ENCODE measurements around the gene ADIPOQ.
"Not testable (repeated sequence)": the region's sequence is repeated elsewhere in the genome, so short reads cannot be mapped to it uniquely, and the experiment has no call there.

ADIPOQ gene

DNA sequence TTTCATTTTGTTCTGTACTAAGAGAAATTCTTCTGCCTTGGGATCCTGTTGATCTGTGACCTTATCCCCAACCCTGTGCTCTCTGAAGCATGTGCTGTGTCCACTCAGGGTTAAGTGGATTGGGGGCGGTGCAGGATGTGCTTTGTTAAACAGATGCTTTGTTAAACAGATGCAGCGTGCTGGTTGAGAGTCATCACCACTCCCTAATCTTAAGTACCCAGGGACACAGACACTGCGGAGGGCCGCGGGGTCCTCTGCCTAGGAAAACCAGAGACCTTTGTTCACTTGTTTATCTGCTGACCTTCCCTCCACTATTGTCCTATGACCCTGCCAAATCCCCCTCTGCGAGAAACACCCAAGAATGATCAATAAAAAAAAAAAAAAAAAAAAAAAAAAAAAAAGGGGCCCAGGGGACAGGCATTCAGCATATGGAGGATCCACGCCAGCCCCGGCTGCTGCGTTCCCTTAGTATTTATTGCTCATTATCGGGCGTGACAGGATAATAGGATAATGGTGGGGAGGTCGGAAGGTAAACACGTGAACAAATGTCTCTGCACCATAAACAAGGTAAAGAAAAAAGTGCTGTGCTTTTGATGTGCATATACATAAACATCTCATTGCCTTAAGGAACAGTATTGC is 22.8 kb downstream of the ADIPOQ start:
- not testable (repeated sequence) for H3K9me3 Mint-ChIP-seq; H3K4me3 Mint-ChIP-seq; ATAC-seq (replicated peaks; ENCODE audit: extremely low read depth, poor library complexity, severe bottlenecking); H3K27ac Mint-ChIP-seq (ENCODE audit: low read depth); DNase-seq (ENCODE audit: low spot score in 2 of 2); H3K27me3 Mint-ChIP-seq; H3K4me1 Mint-ChIP-seq; H3K36me3 Mint-ChIP-seq (ENCODE audit: insufficient read depth)

GRCh38 chr3:186866095-186866494 is 23.6 kb downstream of the ADIPOQ start:
- not testable (repeated sequence) for ATAC-seq (replicated peaks; ENCODE audit: extremely low read depth, poor library complexity, severe bottlenecking); H3K4me1 Mint-ChIP-seq; H3K27ac Mint-ChIP-seq (ENCODE audit: low read depth); H3K27me3 Mint-ChIP-seq; H3K36me3 Mint-ChIP-seq (ENCODE audit: insufficient read depth); DNase-seq (ENCODE audit: low spot score in 2 of 2); H3K9me3 Mint-ChIP-seq; H3K4me3 Mint-ChIP-seq

DNA sequence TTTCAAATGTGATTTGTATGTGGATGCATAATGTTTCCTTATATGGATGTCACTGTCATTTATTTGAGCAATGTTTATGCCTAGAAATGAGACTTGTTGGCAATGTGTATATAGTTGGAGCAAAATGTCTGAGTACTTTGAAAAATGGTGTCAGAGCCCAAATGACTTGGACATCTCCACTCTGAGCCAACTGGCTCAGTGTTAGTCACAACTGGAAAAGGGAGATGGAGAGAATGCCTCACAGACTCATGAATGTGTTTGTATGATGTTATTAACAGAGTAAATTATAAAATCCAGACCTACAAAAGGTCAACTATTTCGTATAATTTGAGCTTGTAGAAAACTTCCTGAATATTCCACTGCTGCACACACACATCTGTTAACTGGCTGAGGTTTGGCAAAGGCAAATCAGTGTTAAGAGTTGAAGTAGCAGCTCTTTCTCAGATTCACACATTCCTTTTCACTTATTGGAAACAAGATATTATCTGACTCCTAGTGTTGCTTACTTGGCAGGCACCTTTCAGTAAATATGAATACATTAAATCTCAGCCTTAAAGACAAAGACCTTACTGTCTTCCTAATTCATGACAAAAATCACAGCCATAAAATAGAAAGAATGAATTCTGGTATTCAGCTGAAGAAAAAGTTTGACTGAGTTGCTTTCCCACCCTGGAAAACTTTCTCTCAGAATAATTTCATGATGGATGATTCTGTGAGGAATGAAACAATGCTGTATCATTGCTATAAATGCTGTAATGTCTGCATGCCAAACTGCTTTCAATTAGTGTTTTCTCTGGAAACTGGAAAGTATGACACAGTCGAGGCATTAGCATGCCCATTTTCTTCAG is 27.0 kb downstream of the ADIPOQ start:
- H3K27me3 Mint-ChIP-seq, result no peaks in the 10 kb centered on the region
- no peaks in the 10 kb centered on the region for H3K36me3 Mint-ChIP-seq (ENCODE audit: insufficient read depth)
- H3K4me1 Mint-ChIP-seq, result peaks cover 17% of the 10 kb centered on the region
- peak overlapping the region; percentile 13 for H3K27ac Mint-ChIP-seq (ENCODE audit: low read depth)
- DNase-seq (ENCODE audit: low spot score in 2 of 2) (no peak), ATAC-seq (replicated peaks; ENCODE audit: extremely low read depth, poor library complexity, severe bottlenecking) (no peak)
- H3K4me3 Mint-ChIP-seq, result no peak overlapping the region
- H3K9me3 Mint-ChIP-seq, result no peaks in the 10 kb centered on the region

- no peak for ATAC-seq (replicated peaks; ENCODE audit: extremely low read depth, poor library complexity, severe bottlenecking)
- no peak for DNase-seq (ENCODE audit: low spot score in 2 of 2)
- H3K36me3 Mint-ChIP-seq (ENCODE audit: insufficient read depth), result no peaks in the 10 kb centered on the region
- no peaks in the 10 kb centered on the region for H3K9me3 Mint-ChIP-seq
- no peaks in the 10 kb centered on the region for H3K27me3 Mint-ChIP-seq
- peak overlapping the region; percentile 13 for H3K27ac Mint-ChIP-seq (ENCODE audit: low read depth)
- H3K4me1 Mint-ChIP-seq, result peaks cover 17% of the 10 kb centered on the region
- no peak overlapping the region for H3K4me3 Mint-ChIP-seq
These were observed 28.1 kb downstream of the ADIPOQ start for GRCh38 chr3:186870421-186871201.

DNA sequence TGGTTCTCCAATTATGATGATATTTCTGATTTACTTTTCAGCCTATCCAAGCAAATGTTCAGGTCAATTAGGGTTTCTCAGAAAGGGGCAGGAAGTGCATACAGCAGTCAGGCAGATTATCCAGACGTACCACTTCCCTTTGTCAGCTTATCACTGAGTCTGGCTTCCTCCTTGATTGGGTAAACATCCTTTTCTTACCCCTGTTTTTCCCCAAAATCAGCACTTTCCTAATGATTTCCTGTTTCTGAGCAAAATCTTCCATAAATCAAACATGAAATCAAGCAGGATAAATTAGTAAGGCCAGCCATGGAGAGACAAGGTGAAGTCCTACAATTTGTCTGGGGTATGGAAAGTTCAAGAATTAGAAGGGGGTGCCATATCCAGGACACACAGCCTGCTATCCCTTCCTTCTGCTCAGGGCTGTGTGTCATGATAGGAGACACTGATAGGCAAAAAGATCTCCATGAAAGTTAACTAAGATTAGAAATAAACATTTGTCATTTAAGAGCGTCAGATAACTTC is 29.0 kb downstream of the ADIPOQ start:
- Mint-ChIP-seq H3K9me3 (no peaks in the 10 kb centered on the region), H3K4me3 (no peak overlapping the region), H3K36me3 (ENCODE audit: insufficient read depth) (no peaks in the 10 kb centered on the region), H3K4me1 (peaks cover 17% of the 10 kb centered on the region), H3K27ac (ENCODE audit: low read depth) (no peak overlapping the region), H3K27me3 (no peaks in the 10 kb centered on the region)
- DNase-seq (ENCODE audit: low spot score in 2 of 2) (no peak), ATAC-seq (replicated peaks; ENCODE audit: extremely low read depth, poor library complexity, severe bottlenecking) (no peak)

GRCh38 chr3:186873796-186874195 is 31.3 kb downstream of the ADIPOQ start:
- ATAC-seq (replicated peaks; ENCODE audit: extremely low read depth, poor library complexity, severe bottlenecking); H3K4me3 Mint-ChIP-seq; H3K36me3 Mint-ChIP-seq (ENCODE audit: insufficient read depth); DNase-seq (ENCODE audit: low spot score in 2 of 2); H3K9me3 Mint-ChIP-seq; H3K27me3 Mint-ChIP-seq; H3K27ac Mint-ChIP-seq (ENCODE audit: low read depth): not testable (repeated sequence)
- peaks cover 17% of the 10 kb centered on the region for H3K4me1 Mint-ChIP-seq

- not testable (repeated sequence) for H3K9me3 Mint-ChIP-seq; ATAC-seq (replicated peaks; ENCODE audit: extremely low read depth, poor library complexity, severe bottlenecking); H3K27ac Mint-ChIP-seq (ENCODE audit: low read depth); H3K4me3 Mint-ChIP-seq; H3K36me3 Mint-ChIP-seq (ENCODE audit: insufficient read depth); H3K27me3 Mint-ChIP-seq; DNase-seq (ENCODE audit: low spot score in 2 of 2)
- H3K4me1 Mint-ChIP-seq, result peaks cover 18% of the 10 kb centered on the region
These were observed 31.7 kb downstream of the ADIPOQ start for GRCh38 chr3:186874216-186874615.

DNA sequence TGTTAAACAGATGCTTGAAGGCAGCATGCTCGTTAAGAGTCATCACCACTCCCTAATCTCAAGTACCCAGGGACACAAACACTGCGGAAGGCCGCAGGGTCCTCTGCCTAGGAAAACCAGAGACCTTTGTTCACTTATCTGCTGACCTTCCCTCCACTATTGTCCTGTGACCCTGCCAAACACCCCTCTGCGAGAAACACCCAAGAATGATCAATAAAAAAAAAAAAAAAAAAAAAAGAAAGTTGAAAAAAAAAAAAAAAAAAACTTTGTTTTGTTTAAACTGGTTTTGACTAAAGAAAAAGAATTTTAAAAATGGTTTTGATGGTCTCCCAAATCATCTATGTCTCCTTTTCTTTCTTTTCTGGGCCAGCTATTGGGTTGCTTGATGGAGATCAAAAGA is 32.3 kb downstream of the ADIPOQ start:
- H3K9me3 Mint-ChIP-seq; H3K4me3 Mint-ChIP-seq; ATAC-seq (replicated peaks; ENCODE audit: extremely low read depth, poor library complexity, severe bottlenecking); H3K27ac Mint-ChIP-seq (ENCODE audit: low read depth); DNase-seq (ENCODE audit: low spot score in 2 of 2); H3K27me3 Mint-ChIP-seq; H3K36me3 Mint-ChIP-seq (ENCODE audit: insufficient read depth): not testable (repeated sequence)
- peaks cover 24% of the 10 kb centered on the region for H3K4me1 Mint-ChIP-seq

GRCh38 chr3:186875708-186876107 is 33.2 kb downstream of the ADIPOQ start:
- Mint-ChIP-seq H3K27me3 (no peaks in the 10 kb centered on the region), H3K4me3 (no peak overlapping the region), H3K9me3 (no peaks in the 10 kb centered on the region), H3K36me3 (ENCODE audit: insufficient read depth) (peaks cover 3% of the 10 kb centered on the region), H3K27ac (ENCODE audit: low read depth) (no peak overlapping the region), H3K4me1 (peaks cover 27% of the 10 kb centered on the region)
- no peak for ATAC-seq (replicated peaks; ENCODE audit: extremely low read depth, poor library complexity, severe bottlenecking)
- no peak for DNase-seq (ENCODE audit: low spot score in 2 of 2)

- Mint-ChIP-seq H3K4me1 (peaks cover 39% of the 10 kb centered on the region), H3K4me3 (no peak overlapping the region), H3K27me3 (no peaks in the 10 kb centered on the region), H3K9me3 (peaks cover 5% of the 10 kb centered on the region), H3K36me3 (ENCODE audit: insufficient read depth) (peaks cover 3% of the 10 kb centered on the region), H3K27ac (ENCODE audit: low read depth) (no peak overlapping the region)
- DNase-seq (ENCODE audit: low spot score in 2 of 2), result no peak
- ATAC-seq (replicated peaks; ENCODE audit: extremely low read depth, poor library complexity, severe bottlenecking), result no peak
These were observed 37.3 kb downstream of the ADIPOQ start for GRCh38 chr3:186879781-186880180.

- peaks cover 5% of the 10 kb centered on the region for H3K9me3 Mint-ChIP-seq
- peaks cover 39% of the 10 kb centered on the region for H3K4me1 Mint-ChIP-seq
- ATAC-seq (replicated peaks; ENCODE audit: extremely low read depth, poor library complexity, severe bottlenecking) (no peak), DNase-seq (ENCODE audit: low spot score in 2 of 2) (no peak)
- H3K36me3 Mint-ChIP-seq (ENCODE audit: insufficient read depth), result peaks cover 3% of the 10 kb centered on the region
- H3K4me3 Mint-ChIP-seq, result peak overlapping the region; percentile 1
- no peaks in the 10 kb centered on the region for H3K27me3 Mint-ChIP-seq
- no peak overlapping the region for H3K27ac Mint-ChIP-seq (ENCODE audit: low read depth)
These were observed 37.9 kb downstream of the ADIPOQ start for GRCh38 chr3:186880406-186880805.

- peaks cover 39% of the 10 kb centered on the region for H3K4me1 Mint-ChIP-seq
- ATAC-seq (replicated peaks; ENCODE audit: extremely low read depth, poor library complexity, severe bottlenecking), result no peak
These were observed 39.6 kb downstream of the ADIPOQ start for GRCh38 chr3:186882150-186882524.

More at GRCh38 chr3:186882150-186882524, 39.6 kb downstream of the ADIPOQ start:
- Mint-ChIP-seq H3K27ac (ENCODE audit: low read depth) (peak overlapping the region; percentile 72), H3K9me3 (peaks cover 5% of the 10 kb centered on the region), H3K4me3 (peak overlapping the region; percentile 31), H3K27me3 (no peaks in the 10 kb centered on the region), H3K36me3 (ENCODE audit: insufficient read depth) (peaks cover 3% of the 10 kb centered on the region)
- no peak for DNase-seq (ENCODE audit: low spot score in 2 of 2)

Measured in central memory CD8-positive, alpha-beta T cell (primary cell).